ENCODE data around the gene RNU5B-1. TPM values are rescaled to one million over a fixed set of nuclear protein-coding genes. Genes with fewer than 3 reads are reported as not detected.

The RNU5B-1 gene
- polyA plus RNA-seq, 2 of the 4 experiments (the other 2 are of a cell fraction): not detected

GRCh38 chr15:65303687-65304380 is 643 bp upstream of the RNU5B-1 start (continued):
- TF ChIP-seq TFCP2L1 (CRISPR knock-in tag; IDR thresholded peaks at IDR 0.05) (peak; percentile 60; the same call in 1 of the 2 replicates), BHLHE40 (IDR thresholded peaks at IDR 0.05; ENCODE audit: low read depth, low read length) (no peak), EHMT2 (IDR thresholded peaks at IDR 0.05; ENCODE audit: low read depth) (no peak), RFX5 (IDR thresholded peaks at IDR 0.05) (no peak), RARB (CRISPR knock-in tag; IDR thresholded peaks at IDR 0.05) (no peak), MAZ (IDR thresholded peaks at IDR 0.05; ENCODE audit: borderline replicate concordance, low read depth, low read length) (no peak), CEBPB (IDR thresholded peaks at IDR 0.05) (0 out of 4 replicates have a peak, but pooled peaks of 1 of the 2 experiments have one; percentile 9), HOXB5 (CRISPR knock-in tag; IDR thresholded peaks at IDR 0.05) (peak; percentile 88), NPAS2 (CRISPR knock-in tag; IDR thresholded peaks at IDR 0.05; ENCODE audit: borderline replicate concordance) (peak; percentile 56; the same call in 1 of the 2 replicates), KDM1A (IDR thresholded peaks at IDR 0.05; ENCODE audit: low read depth) (no peak), POLR2A (IDR thresholded peaks at IDR 0.05; ENCODE audit: low read length) (no peak), ZNF302 (CRISPR knock-in tag; IDR thresholded peaks at IDR 0.05) (peak; percentile 92), CTCF (IDR thresholded peaks at IDR 0.05) (no peak; the same call in 2 of the 3 replicates), ZSCAN20 (CRISPR knock-in tag; IDR thresholded peaks at IDR 0.05) (no peak), HMGXB4 (CRISPR knock-in tag; IDR thresholded peaks at IDR 0.05; ENCODE audit: borderline replicate concordance) (0 out of 2 replicates have a peak, but pooled peaks have one; percentile 53), ELK1 (IDR thresholded peaks at IDR 0.05; ENCODE audit: low read depth, low read length) (no peak), EHF (CRISPR knock-in tag; IDR thresholded peaks at IDR 0.05) (peak; percentile 89), NR3C1 (IDR thresholded peaks at IDR 0.05) (no peak), CHD4 (IDR thresholded peaks at IDR 0.05; ENCODE audit: borderline replicate concordance) (no peak), CBX8 (IDR thresholded peaks at IDR 0.05) (no peak), ATOH8 (CRISPR knock-in tag; IDR thresholded peaks at IDR 0.05; ENCODE audit: low read depth) (peak; percentile 92), RCOR1 (IDR thresholded peaks at IDR 0.05; ENCODE audit: low read depth, low read length) (no peak), KDM5A (IDR thresholded peaks at IDR 0.05) (no peak)
